Uterus (tissue), 2 donors: Measurements from ENCODE around the gene KCNH1.

ENCODE experiments used
- POLR2A ChIP-seq, 2 donors: fragments of 450-650 bp; IDR thresholded peaks; one replicate each; pipeline ENCODE4 v1.6.1; 2016; ENCODE audit warnings: antibody characterized with exemption in 2 of 2, mild to moderate bottlenecking in 1 of 2, moderate library complexity in 1 of 2
- TF ChIP-seq, protein P1 (sequence below), 4 experiments: fragments of 200-600 bp in 2 of 4; fragments of 450-650 bp in 2 of 4; sonication (generic) in 2 of 4; IDR thresholded peaks; one replicate each; pipeline ENCODE4 v1.5.1; 2016 to 2019; ENCODE audit warnings: antibody characterized with exemption in 4 of 4, mild to moderate bottlenecking in 2 of 4, moderate library complexity in 1 of 4

DNA sequence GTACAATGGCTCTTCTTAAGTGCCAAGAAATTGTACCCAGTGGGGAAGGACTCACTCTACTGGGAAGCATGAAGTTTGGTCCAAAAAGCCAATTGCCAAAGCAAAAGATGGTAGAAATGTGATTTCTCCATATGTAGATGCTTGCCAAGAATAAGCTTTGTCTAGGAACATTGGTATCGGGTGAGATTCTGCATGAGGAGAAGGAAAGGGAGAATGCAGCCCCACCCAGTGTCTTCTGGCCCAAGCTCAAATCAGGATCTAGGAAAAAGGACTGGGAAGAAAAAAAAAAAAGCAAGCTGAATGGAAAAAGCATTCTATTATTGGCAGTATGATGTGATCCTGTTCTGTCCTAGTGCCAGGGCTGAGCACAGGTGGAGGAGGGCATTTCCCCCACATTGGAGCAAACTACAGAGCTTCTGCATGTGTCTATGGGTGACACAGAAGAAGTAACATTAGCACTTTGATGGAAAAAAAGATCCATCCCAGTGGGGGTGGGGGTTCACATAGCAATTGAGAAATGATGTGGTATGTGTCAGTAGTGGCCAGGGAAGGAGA, 226.6 kb downstream of the KCNH1 start:
- TF ChIP-seq POLR2A (IDR thresholded peaks at IDR 0.05): no peak
- TF ChIP-seq, protein P1, sequence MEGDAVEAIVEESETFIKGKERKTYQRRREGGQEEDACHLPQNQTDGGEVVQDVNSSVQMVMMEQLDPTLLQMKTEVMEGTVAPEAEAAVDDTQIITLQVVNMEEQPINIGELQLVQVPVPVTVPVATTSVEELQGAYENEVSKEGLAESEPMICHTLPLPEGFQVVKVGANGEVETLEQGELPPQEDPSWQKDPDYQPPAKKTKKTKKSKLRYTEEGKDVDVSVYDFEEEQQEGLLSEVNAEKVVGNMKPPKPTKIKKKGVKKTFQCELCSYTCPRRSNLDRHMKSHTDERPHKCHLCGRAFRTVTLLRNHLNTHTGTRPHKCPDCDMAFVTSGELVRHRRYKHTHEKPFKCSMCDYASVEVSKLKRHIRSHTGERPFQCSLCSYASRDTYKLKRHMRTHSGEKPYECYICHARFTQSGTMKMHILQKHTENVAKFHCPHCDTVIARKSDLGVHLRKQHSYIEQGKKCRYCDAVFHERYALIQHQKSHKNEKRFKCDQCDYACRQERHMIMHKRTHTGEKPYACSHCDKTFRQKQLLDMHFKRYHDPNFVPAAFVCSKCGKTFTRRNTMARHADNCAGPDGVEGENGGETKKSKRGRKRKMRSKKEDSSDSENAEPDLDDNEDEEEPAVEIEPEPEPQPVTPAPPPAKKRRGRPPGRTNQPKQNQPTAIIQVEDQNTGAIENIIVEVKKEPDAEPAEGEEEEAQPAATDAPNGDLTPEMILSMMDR (IDR thresholded peaks at IDR 0.05): no peak
